Esophagus muscularis mucosa (tissue), 3 donors: ENCODE data around the gene NDUFS5.
"Not testable (repeated sequence)": the region's sequence is repeated elsewhere in the genome, so short reads cannot be mapped to it uniquely, and the experiment has no call there.

Experiments
- POLR2A ChIP-seq: fragments of 450-650 bp; IDR thresholded peaks from one replicate; pipeline ENCODE4 v1.6.1; 2017; ENCODE audit warnings: antibody characterized with exemption, moderate library complexity, mild to moderate bottlenecking, low read depth
- TF ChIP-seq, protein P1 (sequence below), 3 experiments: fragments of 200-600 bp in 2 of 3; fragments of 450-650 bp in 1 of 3; sonication (generic) in 2 of 3; IDR thresholded peaks; one replicate each; pipeline ENCODE4 v1.5.1; 2017 to 2019; ENCODE audit warnings: antibody characterized with exemption in 3 of 3, mild to moderate bottlenecking in 2 of 3, moderate library complexity in 1 of 3

DNA sequence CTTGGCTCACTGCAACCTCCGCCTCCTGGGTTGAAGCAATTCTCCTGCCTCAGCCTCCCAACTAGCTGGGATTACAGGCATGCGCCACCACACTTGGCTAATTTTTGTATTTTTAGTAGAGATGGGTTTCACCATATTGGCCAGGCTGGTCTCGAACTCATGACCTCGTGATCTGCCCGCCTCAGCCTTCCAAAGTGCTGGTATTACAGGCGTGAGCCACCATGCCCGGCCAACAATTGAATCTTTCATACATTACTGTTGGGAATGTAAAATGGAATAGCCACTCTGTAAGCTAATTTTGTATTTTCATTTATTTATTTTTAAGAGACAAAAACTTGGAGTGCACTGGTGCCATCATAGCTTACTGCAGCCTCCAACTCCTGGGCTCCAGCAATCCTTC lies 35.4 kb downstream of the NDUFS5 start:
- TF ChIP-seq, protein P1, sequence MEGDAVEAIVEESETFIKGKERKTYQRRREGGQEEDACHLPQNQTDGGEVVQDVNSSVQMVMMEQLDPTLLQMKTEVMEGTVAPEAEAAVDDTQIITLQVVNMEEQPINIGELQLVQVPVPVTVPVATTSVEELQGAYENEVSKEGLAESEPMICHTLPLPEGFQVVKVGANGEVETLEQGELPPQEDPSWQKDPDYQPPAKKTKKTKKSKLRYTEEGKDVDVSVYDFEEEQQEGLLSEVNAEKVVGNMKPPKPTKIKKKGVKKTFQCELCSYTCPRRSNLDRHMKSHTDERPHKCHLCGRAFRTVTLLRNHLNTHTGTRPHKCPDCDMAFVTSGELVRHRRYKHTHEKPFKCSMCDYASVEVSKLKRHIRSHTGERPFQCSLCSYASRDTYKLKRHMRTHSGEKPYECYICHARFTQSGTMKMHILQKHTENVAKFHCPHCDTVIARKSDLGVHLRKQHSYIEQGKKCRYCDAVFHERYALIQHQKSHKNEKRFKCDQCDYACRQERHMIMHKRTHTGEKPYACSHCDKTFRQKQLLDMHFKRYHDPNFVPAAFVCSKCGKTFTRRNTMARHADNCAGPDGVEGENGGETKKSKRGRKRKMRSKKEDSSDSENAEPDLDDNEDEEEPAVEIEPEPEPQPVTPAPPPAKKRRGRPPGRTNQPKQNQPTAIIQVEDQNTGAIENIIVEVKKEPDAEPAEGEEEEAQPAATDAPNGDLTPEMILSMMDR (IDR thresholded peaks at IDR 0.05) = not testable (repeated sequence)
- not testable (repeated sequence) for TF ChIP-seq POLR2A
